H9 (cell line): ENCODE data around the gene OTULIN. TPM values are rescaled to one million over a fixed set of nuclear protein-coding genes. Genes with fewer than 3 reads are reported as not detected.

ENCODE experiments used
- DNase-seq: peaks from one replicate; pipeline ENCODE4 v3.0.0-alpha.2; 2017
- H2AFZ ChIP-seq: one replicate; pipeline ENCODE4 v1.6.1; 2013; ENCODE audit warnings: mild to moderate bottlenecking, low read length, control low read depth, moderate library complexity
- H2AK5ac ChIP-seq: 2 replicates; pipeline ENCODE4 v1.6.1; 2013; ENCODE audit warnings: low read length, control low read depth, mixed read lengths; ENCODE audit not compliant: insufficient read length
- H2BK120ac ChIP-seq: one replicate; pipeline ENCODE4 v1.6.1; 2013; ENCODE audit warnings: low read depth, mild to moderate bottlenecking, low read length, control low read depth, inconsistent platforms; ENCODE audit not compliant: poor library complexity, severe bottlenecking
- H2BK12ac ChIP-seq: 2 replicates; pipeline ENCODE4 v1.6.1; 2013; ENCODE audit warnings: low read length, control low read depth, mixed read lengths, low read depth; ENCODE audit not compliant: insufficient read length
- H2BK15ac ChIP-seq: 2 replicates; pipeline ENCODE4 v1.6.1; 2013; ENCODE audit warnings: low read depth, low read length, control low read depth
- H2BK20ac ChIP-seq: one replicate; pipeline ENCODE4 v1.6.1; 2013; ENCODE audit warnings: low read depth, mild to moderate bottlenecking, low read length, control low read depth, inconsistent platforms; ENCODE audit not compliant: poor library complexity, severe bottlenecking
- H2BK5ac ChIP-seq: 2 replicates; pipeline ENCODE4 v1.6.1; 2013; ENCODE audit warnings: low read length, control low read depth, mixed read lengths; ENCODE audit not compliant: insufficient read length
- H3K14ac ChIP-seq: 2 replicates; pipeline ENCODE4 v1.6.1; 2013; ENCODE audit warnings: low read length, control low read depth; ENCODE audit not compliant: insufficient read depth
- H3K18ac ChIP-seq: 2 replicates; pipeline ENCODE4 v1.6.1; 2013; ENCODE audit warnings: low read depth, mild to moderate bottlenecking, mixed read lengths, low read length, control low read depth; ENCODE audit not compliant: insufficient read length
- H3K23ac ChIP-seq: 2 replicates; pipeline ENCODE4 v1.6.1; 2013; ENCODE audit warnings: low read length, control low read depth, mixed read lengths, low read depth; ENCODE audit not compliant: insufficient read length
- H3K23me2 ChIP-seq: 2 replicates; pipeline ENCODE4 v1.6.1; 2013; ENCODE audit warnings: low read depth, mild to moderate bottlenecking, mixed read lengths, low read length, control low read depth; ENCODE audit not compliant: insufficient read length, poor library complexity, severe bottlenecking
- H3K27ac ChIP-seq: 2 replicates; pipeline ENCODE4 v1.5.1; 2013; ENCODE audit warnings: low read length, control low read depth, mixed read lengths, low read depth; ENCODE audit not compliant: insufficient read length
- H3K27me3 ChIP-seq: 2 replicates; pipeline ENCODE4 v1.6.1; 2013; ENCODE audit warnings: low read length, control low read depth, inconsistent platforms; ENCODE audit not compliant: insufficient read depth
- H3K4ac ChIP-seq: 2 replicates; pipeline ENCODE4 v1.6.1; 2013; ENCODE audit warnings: low read depth, mild to moderate bottlenecking, control low read depth, inconsistent platforms, low read length, moderate library complexity
- H3K4me1 ChIP-seq: 2 replicates; pipeline ENCODE4 v1.6.1; 2013; ENCODE audit warnings: low read length, control low read depth, inconsistent platforms; ENCODE audit not compliant: insufficient read depth
- H3K4me2 ChIP-seq: 2 replicates; pipeline ENCODE4 v1.6.1; 2013; ENCODE audit warnings: low read length, control low read depth, mixed read lengths; ENCODE audit not compliant: insufficient read length, insufficient read depth
- H3K56ac ChIP-seq: 2 replicates; pipeline ENCODE4 v1.6.1; 2013; ENCODE audit warnings: low read depth, mild to moderate bottlenecking, mixed read lengths, low read length, control low read depth; ENCODE audit not compliant: insufficient read length
- H3K79me1 ChIP-seq: 2 replicates; pipeline ENCODE4 v1.6.1; 2013; ENCODE audit warnings: low read depth, mild to moderate bottlenecking, moderate library complexity, low read length, control low read depth, inconsistent platforms; ENCODE audit not compliant: insufficient read depth, poor library complexity, severe bottlenecking
- H3K79me2 ChIP-seq: 2 replicates; pipeline ENCODE4 v1.6.1; 2013; ENCODE audit warnings: low read length, control low read depth, inconsistent platforms; ENCODE audit not compliant: insufficient read depth
- H3K9ac ChIP-seq: 2 replicates; pipeline ENCODE4 v1.6.1; 2013; ENCODE audit warnings: low read length, control low read depth, mixed read lengths; ENCODE audit not compliant: insufficient read length; ENCODE audit errors: extremely low read depth
- H3K9me3 ChIP-seq: one replicate; pipeline ENCODE4 v1.6.1; 2013; ENCODE audit warnings: low read depth, low read length, inconsistent platforms; ENCODE audit not compliant: control insufficient read depth
- H3T11ph ChIP-seq: one replicate; pipeline ENCODE4 v1.6.1; 2013; ENCODE audit warnings: mild to moderate bottlenecking, low read length, control low read depth, inconsistent platforms
- H4K20me1 ChIP-seq: one replicate; pipeline ENCODE4 v1.6.1; 2013; ENCODE audit not compliant: control insufficient read depth, insufficient read length, insufficient read depth
- H4K5ac ChIP-seq: 2 replicates; pipeline ENCODE4 v1.6.1; 2013; ENCODE audit warnings: low read depth, mild to moderate bottlenecking, mixed read lengths, low read length, control low read depth; ENCODE audit not compliant: insufficient read length
- H4K8ac ChIP-seq: replicated peaks from 2 replicates; pipeline ENCODE4 v1.6.1; 2013; ENCODE audit warnings: low read length, control low read depth, mixed read lengths, low read depth; ENCODE audit not compliant: insufficient read length
- H4K91ac ChIP-seq: 2 replicates; pipeline ENCODE4 v1.6.1; 2013; ENCODE audit warnings: low read depth, mild to moderate bottlenecking, moderate library complexity, mixed read lengths, low read length, control low read depth; ENCODE audit not compliant: insufficient read length
- H3K27ac Mint-ChIP-seq, 3 experiments: 2 replicates in 2 of 3; 3 replicates in 1 of 3; pipeline ENCODE4 v1.8.0; 2020 to 2021; ENCODE audit warnings: mixed read lengths in 3 of 3, mild to moderate bottlenecking in 1 of 3, moderate library complexity in 1 of 3
- H3K27me3 Mint-ChIP-seq: 2 replicates; pipeline ENCODE4 v1.8.0; 2021; ENCODE audit warnings: low read depth, mild to moderate bottlenecking, moderate library complexity, mixed read lengths
- H3K36me3 Mint-ChIP-seq, 3 experiments: 2 replicates in 2 of 3; 3 replicates in 1 of 3; pipeline ENCODE4 v1.8.0; 2020 to 2021; ENCODE audit warnings: low read depth in 3 of 3, mixed read lengths in 3 of 3; ENCODE audit not compliant: insufficient read depth in 1 of 3
- H3K4me1 Mint-ChIP-seq, 2 experiments: 2 replicates each; pipeline ENCODE4 v1.8.0; 2020; ENCODE audit warnings: mixed read lengths in 2 of 2
- H3K4me3 Mint-ChIP-seq, 2 experiments: 2 replicates in 1 of 2; 3 replicates in 1 of 2; pipeline ENCODE4 v1.8.0; 2020 to 2021; ENCODE audit warnings: mild to moderate bottlenecking in 2 of 2, mixed read lengths in 2 of 2, moderate library complexity in 1 of 2
- H3K9me3 Mint-ChIP-seq, 2 experiments: 2 replicates in 1 of 2; 3 replicates in 1 of 2; pipeline ENCODE4 v1.8.0; 2020; ENCODE audit warnings: mild to moderate bottlenecking in 2 of 2, mixed read lengths in 2 of 2, moderate library complexity in 1 of 2
- WGBS: extraction: QIAGEN DNeasy Blood & Tissue Kit; methylation state at CpG from one replicate; pipeline ENCODE4 v1.1.7; 2013; ENCODE audit warnings: missing lambda C conversion rate, low lambda C conversion rate, mixed read lengths; ENCODE audit not compliant: insufficient read length; ENCODE audit errors: extremely low coverage; 5-methylcytosine and 5-hydroxymethylcytosine counted together
- total RNA-seq: library from RNA; stranded (reverse); gene quantifications from 2 replicates; pipeline ENCODE4 v1.2.1, GENCODE V29; 2021
- TF ChIP-seq, protein P1 (sequence below): fragments of 200-600 bp; sonication (generic); conservative IDR thresholded peaks from 3 replicates; pipeline ENCODE4 v1.8.0; 2021; ENCODE audit warnings: antibody characterized with exemption, mild to moderate bottlenecking

OTULIN gene
- total RNA-seq, 1 experiment from 2014 or later: 35.8 TPM

DNA sequence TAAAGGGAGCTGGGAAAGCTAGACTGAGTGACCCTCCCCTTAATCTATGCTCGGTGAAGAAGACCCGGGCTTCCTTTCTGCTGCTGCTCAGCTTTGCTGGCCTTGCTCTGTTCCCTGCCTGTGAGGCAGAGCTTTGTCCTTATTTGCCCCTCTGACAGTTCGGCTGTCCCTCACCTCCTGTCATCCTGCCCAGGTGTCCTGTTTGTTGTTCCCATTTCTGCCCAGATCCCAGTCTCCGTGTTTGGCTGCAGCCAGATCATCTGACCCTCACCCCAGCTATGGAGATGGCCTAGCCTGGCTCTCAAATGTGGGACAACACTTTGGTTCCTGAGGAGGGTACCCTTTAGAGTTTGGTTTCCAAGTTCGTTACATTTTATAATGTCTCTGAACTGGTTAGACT is 20.2 kb downstream of the OTULIN start:
- Histone ChIP-seq H3K4me1 (no peaks in the 10 kb centered on the region), H4K8ac (no peak overlapping the region), H3K23ac (no peak overlapping the region), H3K4ac (no peak overlapping the region), H2BK12ac (no peak overlapping the region), H3K9me3 (no peaks in the 10 kb centered on the region), H3K79me2 (no peaks in the 10 kb centered on the region), H2AFZ (no peak overlapping the region), H3K23me2 (no peaks in the 10 kb centered on the region), H4K20me1 (no peaks in the 10 kb centered on the region), H3K18ac (no peak overlapping the region), H2AK5ac (no peak overlapping the region), H2BK20ac (no peak overlapping the region), H2BK120ac (no peak overlapping the region), H4K5ac (no peak overlapping the region), H3K56ac (no peak overlapping the region), H2BK5ac (no peak overlapping the region), H3K9ac (no peak overlapping the region), H3K27ac (no peak overlapping the region), H4K91ac (no peak overlapping the region), H3K4me2 (no peak overlapping the region), H3K14ac (no peak overlapping the region), H3K79me1 (no peaks in the 10 kb centered on the region), H3K27me3 (no peaks in the 10 kb centered on the region), H3T11ph (no peak overlapping the region), H2BK15ac (no peak overlapping the region)
- no peaks in the 10 kb centered on the region for H3K27me3 Mint-ChIP-seq
- H3K36me3 Mint-ChIP-seq: peaks cover 20 to 57% (median 46%) of the 10 kb centered on the region in 3 experiments; a peak in 6 of 7 replicates
- TF ChIP-seq, protein P1, sequence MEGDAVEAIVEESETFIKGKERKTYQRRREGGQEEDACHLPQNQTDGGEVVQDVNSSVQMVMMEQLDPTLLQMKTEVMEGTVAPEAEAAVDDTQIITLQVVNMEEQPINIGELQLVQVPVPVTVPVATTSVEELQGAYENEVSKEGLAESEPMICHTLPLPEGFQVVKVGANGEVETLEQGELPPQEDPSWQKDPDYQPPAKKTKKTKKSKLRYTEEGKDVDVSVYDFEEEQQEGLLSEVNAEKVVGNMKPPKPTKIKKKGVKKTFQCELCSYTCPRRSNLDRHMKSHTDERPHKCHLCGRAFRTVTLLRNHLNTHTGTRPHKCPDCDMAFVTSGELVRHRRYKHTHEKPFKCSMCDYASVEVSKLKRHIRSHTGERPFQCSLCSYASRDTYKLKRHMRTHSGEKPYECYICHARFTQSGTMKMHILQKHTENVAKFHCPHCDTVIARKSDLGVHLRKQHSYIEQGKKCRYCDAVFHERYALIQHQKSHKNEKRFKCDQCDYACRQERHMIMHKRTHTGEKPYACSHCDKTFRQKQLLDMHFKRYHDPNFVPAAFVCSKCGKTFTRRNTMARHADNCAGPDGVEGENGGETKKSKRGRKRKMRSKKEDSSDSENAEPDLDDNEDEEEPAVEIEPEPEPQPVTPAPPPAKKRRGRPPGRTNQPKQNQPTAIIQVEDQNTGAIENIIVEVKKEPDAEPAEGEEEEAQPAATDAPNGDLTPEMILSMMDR: no peak
- no peaks in the 10 kb centered on the region for H3K9me3 Mint-ChIP-seq
- H3K4me3 Mint-ChIP-seq: no peak overlapping the region
- no CpG with 5 or more reads among the region's 5 CpGs for WGBS
- H3K4me1 Mint-ChIP-seq: peaks cover 5 to 6% of the 10 kb centered on the region in 2 experiments
- DNase-seq: no peak
- H3K27ac Mint-ChIP-seq: no peak overlapping the region
